SK-N-SH (cell line): ENCODE measurements around the gene CANT1.

Source experiments
- CTCF ChIP-seq: fragments of 200-600 bp; sonication (generic); IDR thresholded peaks from 2 replicates; pipeline ENCODE4 v1.6.1; 2017; ENCODE audit warnings: antibody characterized with exemption, mild to moderate bottlenecking, moderate library complexity
- EZH2phosphoT487 ChIP-seq: fragments of 200-600 bp; sonication (generic); IDR thresholded peaks from 2 replicates; pipeline ENCODE4 v1.6.1; 2017; ENCODE audit warnings: low read depth, mixed run types, mild to moderate bottlenecking, antibody characterized with exemption, moderate library complexity, borderline replicate concordance
- JUND ChIP-seq: IDR thresholded peaks from 2 replicates; pipeline ENCODE4 v1.4.0; 2012
- POLR2AphosphoS5 ChIP-seq: IDR thresholded peaks from 2 replicates; pipeline ENCODE4 v1.6.1; 2012; ENCODE audit warnings: low read depth, low read length
- RAD21 ChIP-seq: IDR thresholded peaks from 2 replicates; pipeline ENCODE4 v1.6.1; 2012; ENCODE audit warnings: mild to moderate bottlenecking, low read length
- RCOR1 ChIP-seq: fragments of 150-350 bp; IDR thresholded peaks from 2 replicates; pipeline ENCODE4 v1.6.1; 2017; ENCODE audit warnings: antibody characterized with exemption, low read length
- RFX5 ChIP-seq: IDR thresholded peaks from 2 replicates; pipeline ENCODE4 v1.6.1; 2012; ENCODE audit warnings: mild to moderate bottlenecking, improper control_type of control experiment, low read length
- TEAD4 ChIP-seq: IDR thresholded peaks from 2 replicates; pipeline ENCODE4 v1.4.0; 2012; ENCODE audit warnings: mild to moderate bottlenecking, borderline replicate concordance; ENCODE audit not compliant: insufficient read depth
- ZBTB33 ChIP-seq: IDR thresholded peaks from 2 replicates; pipeline ENCODE4 v1.4.0; 2012; ENCODE audit warnings: low read depth, borderline replicate concordance
- TF ChIP-seq, protein P1 (sequence below): IDR thresholded peaks from 2 replicates; pipeline ENCODE4 v1.4.0; 2012; ENCODE audit warnings: low read depth

DNA sequence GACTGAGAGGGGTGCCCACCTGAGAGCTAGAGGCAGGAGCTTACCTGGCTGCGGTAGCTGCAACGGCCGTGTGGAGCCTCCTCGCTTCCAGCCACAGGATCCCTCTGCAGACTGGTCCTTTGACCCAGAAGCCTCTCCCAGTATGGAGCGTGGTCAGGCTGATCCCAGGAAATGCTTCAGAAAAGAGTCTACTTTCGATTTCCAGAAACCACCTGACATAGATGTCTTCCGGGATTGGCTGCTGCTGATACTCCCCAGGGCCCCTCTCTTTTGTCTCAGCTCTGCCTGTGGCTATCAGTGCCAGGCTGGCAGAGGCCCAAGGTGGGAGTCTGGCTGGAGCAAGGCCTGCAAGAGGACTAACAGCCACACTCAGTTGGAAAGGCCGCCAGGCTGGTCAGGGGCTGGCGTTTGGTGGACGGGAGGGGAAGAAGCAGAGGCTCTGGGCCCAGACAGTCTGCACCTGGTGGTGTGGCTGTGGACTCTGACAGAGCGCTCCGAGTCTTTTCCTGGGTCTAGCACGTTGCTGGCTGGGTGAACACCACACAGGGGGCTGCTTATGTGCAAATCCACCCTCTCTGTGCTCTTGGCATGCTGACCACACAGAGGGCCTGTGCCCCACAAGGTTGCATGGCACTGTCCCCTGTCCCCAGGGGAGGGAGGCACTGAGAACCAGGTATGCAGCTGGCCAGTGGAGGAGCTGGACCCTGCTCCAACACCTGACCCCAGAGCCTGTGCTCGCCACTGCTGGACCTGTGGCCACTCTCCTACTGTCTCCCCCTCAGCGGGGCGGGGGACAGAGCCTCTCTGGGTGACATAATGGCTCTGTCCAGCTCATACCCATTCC lies 29.6 kb downstream of the CANT1 start, which contains the start of gene LGALS3BP:
- no peak for TF ChIP-seq CTCF
- no peak for TF ChIP-seq ZBTB33
- no peak for TF ChIP-seq EZH2phosphoT487
- TF ChIP-seq, protein P1, sequence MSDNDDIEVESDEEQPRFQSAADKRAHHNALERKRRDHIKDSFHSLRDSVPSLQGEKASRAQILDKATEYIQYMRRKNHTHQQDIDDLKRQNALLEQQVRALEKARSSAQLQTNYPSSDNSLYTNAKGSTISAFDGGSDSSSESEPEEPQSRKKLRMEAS = peak; percentile 81
- peak; percentile 97 for TF ChIP-seq POLR2AphosphoS5
- 0 out of 2 replicates have a peak, but pooled peaks have one; percentile 44 for TF ChIP-seq RFX5
- TF ChIP-seq JUND = no peak
- TF ChIP-seq TEAD4 = no peak
- peak; percentile 87 for TF ChIP-seq RCOR1
- peak; percentile 22 for TF ChIP-seq RAD21
